A549 (cell line): ENCODE data around the gene PTP4A2.

ENCODE experiments used
- CBX2 ChIP-seq: fragments of 200-600 bp; sonication (generic); IDR thresholded peaks from 2 replicates; pipeline ENCODE4 v1.6.1; 2016; ENCODE audit warnings: low read depth, mild to moderate bottlenecking, borderline replicate concordance
- CTCF ChIP-seq: fragments of >200 bp; sonication (Bioruptor Twin); formaldehyde crosslinking; IDR thresholded peaks from 3 replicates; pipeline ENCODE4 v1.5.1; 2016
- POLR2A ChIP-seq: IDR thresholded peaks from 2 replicates; pipeline ENCODE4 v1.6.1; 2012; ENCODE audit warnings: mild to moderate bottlenecking, low read length
- RFX5 ChIP-seq: fragments of 450-650 bp; IDR thresholded peaks from 2 replicates; pipeline ENCODE4 v1.7.1; 2014; ENCODE audit warnings: antibody characterized with exemption, mild to moderate bottlenecking, moderate library complexity
- USF2 ChIP-seq: fragments of 450-650 bp; IDR thresholded peaks from 2 replicates; pipeline ENCODE4 v1.6.1; 2014; ENCODE audit warnings: antibody characterized with exemption

GRCh38 chr1:31877544-31877943, 60.6 kb downstream of the PTP4A2 start:
- no peak for TF ChIP-seq CTCF
- TF ChIP-seq POLR2A, result no peak
- TF ChIP-seq USF2, result no peak
- TF ChIP-seq CBX2, result no peak
- no peak for TF ChIP-seq RFX5
